PC-9 (cell line): Measurements from ENCODE around the gene XPC.

Experiments
- EZH2 ChIP-seq: fragments of 200-600 bp; sonication (generic); IDR thresholded peaks from 2 replicates; pipeline ENCODE4 v1.8.0; 2017; ENCODE audit warnings: antibody characterized with exemption, low read depth
- TF ChIP-seq, protein P1 (sequence below): fragments of 200-600 bp; sonication (generic); conservative IDR thresholded peaks from 2 replicates; pipeline ENCODE4 v1.6.1; 2017; ENCODE audit warnings: mixed run types, antibody characterized with exemption, mild to moderate bottlenecking, moderate library complexity

DNA sequence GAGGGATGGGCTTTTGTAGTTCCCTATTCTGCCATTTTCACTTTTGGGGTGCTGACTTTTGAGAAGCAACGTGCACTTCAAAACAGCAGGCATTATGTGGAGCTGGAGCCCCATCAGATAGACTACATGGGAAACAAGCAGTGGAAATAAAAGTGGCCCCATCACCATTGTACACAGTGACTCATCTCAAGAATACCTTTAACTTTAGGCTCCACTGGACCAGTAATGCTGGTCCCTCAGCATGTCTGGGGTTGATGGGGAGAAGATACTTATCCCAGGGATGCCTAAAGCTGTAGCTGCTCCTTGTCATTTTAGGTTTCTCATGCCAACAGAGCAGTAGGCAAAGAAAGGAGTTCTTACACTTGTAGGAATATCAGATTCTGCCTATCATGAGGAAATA lies 45.2 kb upstream of the XPC start:
- TF ChIP-seq, protein P1, sequence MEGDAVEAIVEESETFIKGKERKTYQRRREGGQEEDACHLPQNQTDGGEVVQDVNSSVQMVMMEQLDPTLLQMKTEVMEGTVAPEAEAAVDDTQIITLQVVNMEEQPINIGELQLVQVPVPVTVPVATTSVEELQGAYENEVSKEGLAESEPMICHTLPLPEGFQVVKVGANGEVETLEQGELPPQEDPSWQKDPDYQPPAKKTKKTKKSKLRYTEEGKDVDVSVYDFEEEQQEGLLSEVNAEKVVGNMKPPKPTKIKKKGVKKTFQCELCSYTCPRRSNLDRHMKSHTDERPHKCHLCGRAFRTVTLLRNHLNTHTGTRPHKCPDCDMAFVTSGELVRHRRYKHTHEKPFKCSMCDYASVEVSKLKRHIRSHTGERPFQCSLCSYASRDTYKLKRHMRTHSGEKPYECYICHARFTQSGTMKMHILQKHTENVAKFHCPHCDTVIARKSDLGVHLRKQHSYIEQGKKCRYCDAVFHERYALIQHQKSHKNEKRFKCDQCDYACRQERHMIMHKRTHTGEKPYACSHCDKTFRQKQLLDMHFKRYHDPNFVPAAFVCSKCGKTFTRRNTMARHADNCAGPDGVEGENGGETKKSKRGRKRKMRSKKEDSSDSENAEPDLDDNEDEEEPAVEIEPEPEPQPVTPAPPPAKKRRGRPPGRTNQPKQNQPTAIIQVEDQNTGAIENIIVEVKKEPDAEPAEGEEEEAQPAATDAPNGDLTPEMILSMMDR = no peak
- TF ChIP-seq EZH2 = no peak
